Glutamatergic neuron (in vitro differentiated cells): ENCODE data around the gene OBSL1. TPM values are rescaled to one million over a fixed set of nuclear protein-coding genes. Genes with fewer than 3 reads are reported as not detected.

ENCODE experiments used
- DNase-seq: peaks from one replicate; pipeline ENCODE4 v3.0.0; 2022
- H3K27ac Mint-ChIP-seq: one replicate; pipeline ENCODE4 v1.8.0; 2020; ENCODE audit warnings: mild to moderate bottlenecking, mixed read lengths, inconsistent platforms; ENCODE audit not compliant: unreplicated experiment
- H3K27me3 Mint-ChIP-seq: one replicate; pipeline ENCODE4 v1.8.0; 2020; ENCODE audit warnings: mild to moderate bottlenecking, moderate library complexity, mixed read lengths, inconsistent platforms; ENCODE audit not compliant: unreplicated experiment
- H3K36me3 Mint-ChIP-seq: one replicate; pipeline ENCODE4 v1.8.0; 2020; ENCODE audit warnings: mild to moderate bottlenecking, mixed read lengths, inconsistent platforms; ENCODE audit not compliant: unreplicated experiment
- H3K4me1 Mint-ChIP-seq: one replicate; pipeline ENCODE4 v1.8.0; 2020; ENCODE audit warnings: mild to moderate bottlenecking, low read depth, mixed read lengths, inconsistent platforms; ENCODE audit not compliant: unreplicated experiment
- H3K4me3 Mint-ChIP-seq: one replicate; pipeline ENCODE4 v1.8.0; 2020; ENCODE audit warnings: mild to moderate bottlenecking, mixed read lengths, inconsistent platforms; ENCODE audit not compliant: unreplicated experiment
- H3K9me3 Mint-ChIP-seq: one replicate; pipeline ENCODE4 v1.8.0; 2020; ENCODE audit warnings: mild to moderate bottlenecking, moderate library complexity, mixed read lengths, inconsistent platforms; ENCODE audit not compliant: unreplicated experiment
- CTCF ChIP-seq: fragments of 200-600 bp; sonication (generic); IDR thresholded peaks from one replicate; pipeline ENCODE4 v1.5.0; 2021; ENCODE audit not compliant: partially characterized antibody, unreplicated experiment
- total RNA-seq: library from RNA; stranded (reverse); fragmentation: NEBNext Ultra II Directional; extraction: Animal tissue kit (Norgen Biotek cat#: 25700); gene quantifications from one replicate; pipeline ENCODE4 v1.2.1, GENCODE V29; 2021; ENCODE audit not compliant: unreplicated experiment

The OBSL1 gene
- total RNA-seq, 1 donor from 2014 or later: 47.9 TPM

GRCh38 chr2:219591091-219591490 is 19.8 kb upstream of the OBSL1 start:
- no peak for DNase-seq
- no peaks in the 10 kb centered on the region for H3K36me3 Mint-ChIP-seq
- H3K4me3 Mint-ChIP-seq: no peak overlapping the region
- peaks cover 5% of the 10 kb centered on the region for H3K27me3 Mint-ChIP-seq
- no peak overlapping the region for H3K27ac Mint-ChIP-seq
- no peak for TF ChIP-seq CTCF
- no peaks in the 10 kb centered on the region for H3K4me1 Mint-ChIP-seq
- H3K9me3 Mint-ChIP-seq: no peaks in the 10 kb centered on the region

GRCh38 chr2:219581346-219581745 is 10.0 kb upstream of the OBSL1 start:
- Mint-ChIP-seq H3K36me3 (no peaks in the 10 kb centered on the region), H3K27ac (no peak overlapping the region), H3K9me3 (peaks cover 3% of the 10 kb centered on the region), H3K4me3 (no peak overlapping the region), H3K27me3 (peaks cover 4% of the 10 kb centered on the region), H3K4me1 (peaks cover 10% of the 10 kb centered on the region)
- no peak for TF ChIP-seq CTCF
- DNase-seq: no peak

- H3K4me1 Mint-ChIP-seq: peaks cover 12% of the 10 kb centered on the region
- H3K4me3 Mint-ChIP-seq: no peak overlapping the region
- no peaks in the 10 kb centered on the region for H3K36me3 Mint-ChIP-seq
- H3K27me3 Mint-ChIP-seq: peaks cover 10% of the 10 kb centered on the region
- no peak overlapping the region for H3K27ac Mint-ChIP-seq
- DNase-seq: no peak
- TF ChIP-seq CTCF: no peak
- peaks cover 3% of the 10 kb centered on the region for H3K9me3 Mint-ChIP-seq
Measured at GRCh38 chr2:219578811-219579613, 7.7 kb upstream of the OBSL1 start.

- TF ChIP-seq CTCF: no peak
- H3K4me3 Mint-ChIP-seq: peak overlapping the region; percentile 67
- peak overlapping the region; percentile 34 for H3K27ac Mint-ChIP-seq
- H3K4me1 Mint-ChIP-seq: peaks cover 14% of the 10 kb centered on the region
- peaks cover 10% of the 10 kb centered on the region for H3K9me3 Mint-ChIP-seq
- no peaks in the 10 kb centered on the region for H3K36me3 Mint-ChIP-seq
- H3K27me3 Mint-ChIP-seq: peaks cover 14% of the 10 kb centered on the region
- peak; percentile 43 for DNase-seq
Measured at GRCh38 chr2:219576505-219577388, 5.4 kb upstream of the OBSL1 start.
